ENCODE measurements around the gene ETV6.

DNA sequence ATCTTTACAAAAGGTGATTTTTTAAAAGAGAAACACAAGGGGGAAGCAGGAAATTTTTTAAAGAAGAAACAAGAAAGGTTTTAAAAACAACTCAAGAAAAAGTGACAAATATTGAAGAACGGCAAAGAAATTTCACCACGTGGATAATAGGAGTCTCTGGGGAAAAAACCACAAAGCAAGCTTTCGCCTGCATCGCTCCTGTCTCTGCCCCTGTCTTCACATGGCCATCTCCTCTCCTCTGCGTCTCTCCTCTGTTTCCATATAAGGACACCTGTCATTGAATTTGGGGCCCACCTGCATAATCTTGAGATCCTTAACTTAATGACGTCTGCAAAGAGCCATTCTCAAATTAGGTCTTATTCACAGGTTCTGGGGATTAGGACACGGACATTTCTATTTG lies 175.8 kb downstream of the ETV6 start:
- TF ChIP-seq, protein P1, sequence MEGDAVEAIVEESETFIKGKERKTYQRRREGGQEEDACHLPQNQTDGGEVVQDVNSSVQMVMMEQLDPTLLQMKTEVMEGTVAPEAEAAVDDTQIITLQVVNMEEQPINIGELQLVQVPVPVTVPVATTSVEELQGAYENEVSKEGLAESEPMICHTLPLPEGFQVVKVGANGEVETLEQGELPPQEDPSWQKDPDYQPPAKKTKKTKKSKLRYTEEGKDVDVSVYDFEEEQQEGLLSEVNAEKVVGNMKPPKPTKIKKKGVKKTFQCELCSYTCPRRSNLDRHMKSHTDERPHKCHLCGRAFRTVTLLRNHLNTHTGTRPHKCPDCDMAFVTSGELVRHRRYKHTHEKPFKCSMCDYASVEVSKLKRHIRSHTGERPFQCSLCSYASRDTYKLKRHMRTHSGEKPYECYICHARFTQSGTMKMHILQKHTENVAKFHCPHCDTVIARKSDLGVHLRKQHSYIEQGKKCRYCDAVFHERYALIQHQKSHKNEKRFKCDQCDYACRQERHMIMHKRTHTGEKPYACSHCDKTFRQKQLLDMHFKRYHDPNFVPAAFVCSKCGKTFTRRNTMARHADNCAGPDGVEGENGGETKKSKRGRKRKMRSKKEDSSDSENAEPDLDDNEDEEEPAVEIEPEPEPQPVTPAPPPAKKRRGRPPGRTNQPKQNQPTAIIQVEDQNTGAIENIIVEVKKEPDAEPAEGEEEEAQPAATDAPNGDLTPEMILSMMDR (conservative IDR thresholded peaks at IDR 0.05; ENCODE audit: low read length) = no peak
- TF ChIP-seq EZH2phosphoT487 (IDR thresholded peaks at IDR 0.05; ENCODE audit: borderline replicate concordance, low read depth, low read length) = no peak
